Stimulated activated CD4-positive, alpha-beta T cell treated with anti-CD3 and anti-CD28 coated beads, Interleukin-1b, Interleukin-23, amount 100 ng/mL, for 24 hours (primary cell): ENCODE data around the gene WARS2.
A peak's percentile ranks its signal among the peaks of the same experiment; 100 is the strongest.
"Not testable (repeated sequence)": the region's sequence is repeated elsewhere in the genome, so short reads cannot be mapped to it uniquely, and the experiment has no call there.

ENCODE experiments used
- DNase-seq, 4 experiments: peaks; one replicate each; pipeline ENCODE4 v3.0.0-alpha.2; 2020; ENCODE audit warnings: low read depth in 4 of 4, low spot score in 1 of 4

Gene WARS2

DNA sequence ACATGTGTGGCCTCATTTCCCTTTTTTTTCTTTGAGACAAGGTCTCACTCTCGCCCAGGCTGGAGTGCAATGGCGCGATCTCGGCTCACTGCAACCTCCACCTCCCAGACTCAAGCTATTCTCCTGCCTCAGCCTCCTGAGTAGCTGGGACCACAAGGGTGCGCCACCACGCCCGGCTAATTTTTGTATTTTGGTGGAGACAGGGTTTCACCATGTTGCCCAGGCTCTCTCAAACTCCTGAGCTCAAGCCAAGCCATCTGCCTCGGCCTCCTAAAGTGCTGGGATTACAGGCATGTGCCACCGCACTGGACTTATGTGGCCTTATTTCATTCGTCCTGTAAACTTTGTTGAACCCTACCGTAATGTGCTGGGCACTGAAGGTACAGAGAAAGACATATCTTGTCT, 569 bp upstream of the WARS2 start:
- DNase-seq, result peak; percentile 4 to 26 (median 20)

DNA sequence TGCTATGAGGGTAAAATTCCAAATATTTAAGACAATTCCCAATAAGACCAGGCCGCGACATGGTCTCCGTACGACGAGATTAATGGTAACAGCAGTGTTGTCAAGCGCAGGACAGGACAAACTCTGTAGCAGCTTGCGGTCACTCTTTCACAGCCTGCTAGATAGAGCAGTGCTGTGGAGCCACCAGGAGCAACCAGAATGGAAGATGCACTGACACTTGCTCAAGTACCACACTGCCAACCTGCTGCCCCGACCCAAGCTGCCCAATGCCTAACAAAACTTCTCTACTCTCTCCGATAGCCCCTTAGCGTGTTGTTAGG, 636 bp downstream of the WARS2 start:
- DNase-seq, result peak in 2 of 4 experiments; percentile 7 to 10

DNA sequence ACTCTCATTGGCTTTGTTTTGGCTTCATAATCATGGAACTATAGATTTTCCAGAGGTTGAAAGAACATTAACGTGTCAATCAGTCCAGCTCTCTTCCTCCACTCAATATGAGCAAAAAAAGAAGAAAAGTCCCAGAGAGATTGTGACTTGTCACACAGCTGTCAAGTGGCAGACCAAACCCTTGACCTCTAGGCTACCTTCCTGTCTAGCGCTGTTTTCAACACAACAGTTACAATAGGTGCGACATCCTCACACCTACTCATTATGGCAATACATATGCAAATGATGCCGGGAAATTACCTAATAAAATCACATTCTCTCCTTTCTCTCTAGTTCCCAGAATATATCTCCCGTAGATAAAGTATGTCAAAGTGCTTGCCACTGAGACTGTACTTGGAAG, 1.1 kb downstream of the WARS2 start:
- DNase-seq, result no peak

DNA sequence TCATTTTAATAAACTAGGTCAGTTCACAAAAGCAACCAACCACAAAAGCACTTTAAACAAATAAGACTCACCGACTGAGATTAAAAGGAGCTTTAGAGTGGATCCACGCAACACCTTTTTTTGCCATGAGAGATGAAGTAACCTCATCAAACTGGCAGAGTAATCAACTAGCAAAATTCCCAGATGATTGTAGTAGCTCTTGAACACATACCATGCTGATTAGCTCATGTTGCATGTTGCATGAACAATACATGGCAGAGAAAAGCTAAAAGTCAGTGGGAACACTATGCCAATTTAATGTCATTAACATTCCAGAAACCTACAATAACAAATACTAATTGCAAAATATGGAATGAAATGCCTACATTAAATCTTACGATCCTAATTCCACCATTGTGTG, 4.1 kb downstream of the WARS2 start:
- no peak for DNase-seq

GRCh38 chr1:119133987-119134386, 6.5 kb downstream of the WARS2 start:
- DNase-seq, result no peak

GRCh38 chr1:119132179-119132578, 8.3 kb downstream of the WARS2 start:
- DNase-seq, result no peak

GRCh38 chr1:119125874-119126273, 14.6 kb downstream of the WARS2 start:
- DNase-seq, result no peak

GRCh38 chr1:119124764-119125163, 15.7 kb downstream of the WARS2 start:
- DNase-seq, result no peak

DNA sequence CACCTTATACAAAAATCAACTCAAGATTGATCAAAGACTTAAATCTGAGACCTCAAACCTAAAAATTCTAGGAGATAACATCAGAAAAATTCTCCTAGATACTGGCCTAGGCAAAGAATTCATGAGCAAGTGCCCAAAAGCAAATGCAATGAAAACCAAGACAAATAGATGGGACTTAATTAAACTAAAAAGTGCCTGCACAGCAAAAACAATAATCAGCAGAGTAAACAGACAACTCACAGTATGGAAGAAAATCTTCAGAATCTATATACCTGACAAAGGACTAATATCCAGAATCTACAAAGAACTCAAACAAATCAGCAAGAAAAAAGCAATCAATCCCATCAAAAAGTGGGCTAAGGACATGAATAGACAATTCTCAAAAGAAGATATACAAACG, 18.6 kb downstream of the WARS2 start:
- DNase-seq, result not testable (repeated sequence)

- no peak for DNase-seq
These were observed 23.7 kb downstream of the WARS2 start for GRCh38 chr1:119116725-119117124.

- no peak for DNase-seq
These were observed 24.7 kb downstream of the WARS2 start for GRCh38 chr1:119115736-119116135.

GRCh38 chr1:119115311-119115710, 25.1 kb downstream of the WARS2 start:
- DNase-seq, result no peak

DNA sequence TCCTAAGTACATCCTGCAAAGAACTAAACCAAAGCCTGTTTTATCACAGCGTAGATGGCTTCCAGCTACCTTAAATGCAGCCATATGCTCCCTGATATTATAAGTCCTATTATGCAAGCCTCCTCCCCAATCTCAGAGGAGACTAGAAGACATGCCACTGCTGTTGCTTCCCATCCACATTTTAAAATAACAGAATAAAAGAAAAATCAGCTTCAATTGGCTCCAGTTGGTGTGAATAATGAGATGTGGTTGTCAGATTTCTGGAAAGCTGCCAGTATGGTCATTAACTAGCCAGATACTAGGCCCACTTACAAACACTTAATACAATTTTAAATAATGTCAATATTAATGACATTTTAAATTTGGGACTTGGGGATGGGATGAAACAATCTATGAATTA, 25.7 kb downstream of the WARS2 start:
- DNase-seq, result no peak

DNA sequence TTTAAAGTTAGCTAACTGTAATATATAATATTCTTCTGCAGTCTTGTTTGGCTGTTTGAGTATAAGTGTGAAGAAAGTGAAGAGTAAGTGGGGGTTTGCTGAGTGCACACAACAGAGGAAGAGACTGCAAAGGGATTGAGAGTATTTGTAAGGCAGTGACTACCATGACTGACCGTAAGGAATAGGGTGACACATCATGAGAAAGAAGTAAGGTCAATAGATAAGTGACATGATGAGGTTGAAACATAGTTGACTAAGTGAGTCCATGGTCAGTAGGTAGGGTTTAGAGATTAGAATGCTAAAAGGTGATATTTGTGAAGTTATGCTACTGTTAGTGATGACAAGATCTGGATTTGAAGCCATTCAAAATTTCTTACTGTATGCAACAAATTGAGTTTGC, 27.7 kb downstream of the WARS2 start:
- DNase-seq, result no peak

DNA sequence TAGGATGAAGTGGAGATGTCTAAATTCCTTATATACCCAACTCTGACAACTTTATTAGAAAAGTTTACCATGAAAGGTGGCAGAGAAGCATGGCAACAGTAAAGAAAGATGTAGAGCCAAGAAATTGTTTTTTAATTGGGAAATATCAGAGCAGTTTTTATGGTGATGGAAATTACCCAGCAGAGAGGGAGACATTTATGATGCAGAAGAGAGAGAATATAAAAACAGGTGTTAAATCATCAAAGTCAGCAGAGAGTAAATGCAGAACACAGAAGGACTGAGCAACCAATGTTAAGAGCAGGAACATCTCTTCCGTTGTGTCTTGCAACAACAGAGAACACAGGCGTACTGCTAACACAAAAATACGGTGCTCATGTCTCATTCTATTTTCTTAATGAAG, 28.2 kb downstream of the WARS2 start:
- no peak for DNase-seq

DNA sequence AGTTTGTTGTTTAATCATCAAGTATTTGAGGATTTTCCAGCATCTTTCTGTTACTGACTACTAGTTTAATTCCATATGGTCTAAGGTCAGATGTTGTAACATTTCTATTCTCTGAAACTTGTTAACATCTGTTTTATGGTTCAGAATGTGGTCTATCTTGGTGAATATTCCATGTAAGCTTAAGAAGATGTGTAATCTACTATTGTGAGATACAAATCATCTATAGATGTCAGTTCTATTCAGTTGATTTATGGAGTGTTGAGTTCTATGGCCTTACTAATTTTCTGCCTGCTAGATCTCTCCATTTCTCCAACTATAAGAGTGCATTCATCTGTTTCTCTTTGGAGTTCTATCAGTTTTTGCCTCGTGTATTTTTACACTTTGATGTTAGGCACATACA, 31.5 kb downstream of the WARS2 start:
- DNase-seq, result no peak

- DNase-seq, result no peak
These were observed 36.7 kb downstream of the WARS2 start for GRCh38 chr1:119103764-119104163.

- no peak for DNase-seq
These were observed 38.4 kb downstream of the WARS2 start for GRCh38 chr1:119102051-119102450.

GRCh38 chr1:119101563-119101962, 38.9 kb downstream of the WARS2 start:
- no peak for DNase-seq

DNA sequence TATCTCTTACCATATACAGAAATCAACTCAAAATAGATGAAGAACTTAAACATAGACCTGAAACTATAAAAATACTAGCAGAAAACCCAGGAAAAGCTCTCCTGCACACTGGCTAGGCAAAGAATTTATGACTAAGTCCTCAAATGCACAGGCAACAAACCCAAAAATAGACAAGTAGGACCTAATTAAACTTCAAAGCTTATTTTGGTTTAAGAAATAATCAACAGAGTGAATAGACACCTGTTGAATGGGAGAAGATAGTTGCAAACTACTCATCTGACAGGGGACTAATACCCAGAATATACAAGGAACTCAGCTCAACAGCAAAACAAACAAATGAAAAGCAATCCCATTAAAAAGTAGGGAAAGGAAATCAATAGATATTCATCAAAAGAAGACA, 40.7 kb downstream of the WARS2 start:
- DNase-seq, result no peak

DNA sequence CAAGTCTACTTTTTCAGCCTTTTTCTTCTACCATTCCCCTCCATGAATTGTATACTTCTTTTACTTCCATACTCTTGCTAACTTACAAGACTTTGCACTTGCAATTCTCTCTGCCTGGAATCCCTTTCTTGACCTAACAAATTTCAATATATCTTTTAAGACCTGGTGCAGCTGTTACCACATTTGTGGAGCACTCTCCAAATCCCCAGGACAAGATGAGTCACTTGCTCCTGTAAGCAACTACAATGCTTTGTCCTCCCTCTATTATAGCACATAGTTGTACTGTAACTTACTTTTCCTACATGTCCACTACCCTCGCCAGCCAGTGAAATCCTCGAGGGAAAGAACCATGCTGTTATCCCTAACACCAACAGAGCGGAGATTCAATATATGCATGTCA, 43.1 kb downstream of the WARS2 start:
- DNase-seq, result no peak

DNA sequence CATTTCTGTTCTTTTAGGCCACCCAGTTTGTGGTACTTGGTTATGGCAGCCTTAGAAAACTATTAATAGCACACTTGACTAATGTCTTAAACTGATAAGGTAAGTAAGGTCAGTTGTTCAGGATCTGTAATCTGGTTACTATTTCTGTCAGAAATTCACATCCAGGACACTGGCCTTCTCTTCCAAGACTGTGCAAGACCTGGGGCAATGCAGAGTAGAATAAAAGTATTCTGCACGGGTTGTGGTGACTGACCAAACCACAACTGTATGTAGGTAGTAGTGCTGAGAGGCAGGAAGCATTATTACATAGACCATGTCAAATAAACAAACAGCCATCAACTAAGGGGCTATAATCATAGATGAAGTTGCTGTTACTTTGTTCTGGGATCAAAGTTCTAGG, 46.7 kb downstream of the WARS2 start:
- DNase-seq, result no peak

- no peak for DNase-seq
These were observed 48.8 kb downstream of the WARS2 start for GRCh38 chr1:119091618-119092017.

GRCh38 chr1:119090250-119090649, 50.2 kb downstream of the WARS2 start:
- no peak for DNase-seq
